Testis (tissue), 3 donors: ENCODE results near the gene TPCN2. TPM values are rescaled to one million over a fixed set of nuclear protein-coding genes. Genes with fewer than 3 reads are reported as not detected.
"Not testable (repeated sequence)": the region's sequence is repeated elsewhere in the genome, so short reads cannot be mapped to it uniquely, and the experiment has no call there.

Experiments
- DNase-seq: peaks from one replicate; pipeline ENCODE4 v3.0.0-alpha.2; 2019
- H3K27ac ChIP-seq, 2 donors: fragments of 200-600 bp; sonication (generic); one replicate each; pipeline ENCODE4 v1.5.1; 2019
- H3K27me3 ChIP-seq: fragments of 200-600 bp; sonication (generic); one replicate; pipeline ENCODE4 v1.5.1; 2019
- H3K36me3 ChIP-seq: fragments of 200-600 bp; sonication (generic); one replicate; pipeline ENCODE4 v1.5.1; 2017; ENCODE audit warnings: low read depth; ENCODE audit errors: missing control alignments
- H3K4me1 ChIP-seq: fragments of 200-600 bp; sonication (generic); one replicate; pipeline ENCODE4 v1.5.1; 2019
- H3K4me3 ChIP-seq, 2 donors: fragments of 200-600 bp; sonication (generic); one replicate each; pipeline ENCODE4 v1.5.1; 2017 to 2019
- H3K9me3 ChIP-seq: fragments of 200-600 bp; sonication (generic); one replicate; pipeline ENCODE4 v1.5.1; 2017
- CTCF ChIP-seq, 3 experiments: fragments of 450-650 bp in 2 of 3; fragments of 200-600 bp in 1 of 3; sonication (generic) in 1 of 3; IDR thresholded peaks; one replicate each; pipeline ENCODE4 v1.5.1; 2016 to 2019; ENCODE audit warnings: antibody characterized with exemption in 3 of 3, mild to moderate bottlenecking in 2 of 3, moderate library complexity in 1 of 3
- POLR2A ChIP-seq: fragments of 450-650 bp; IDR thresholded peaks from one replicate; pipeline ENCODE4 v1.6.1; 2017; ENCODE audit warnings: antibody characterized with exemption, mild to moderate bottlenecking, moderate library complexity
- WGBS, 2 donors: methylation state at CpG; one replicate each; pipeline ENCODE4 v1.1.5; 2018; 5-methylcytosine and 5-hydroxymethylcytosine counted together
- intact Hi-C: fragments of 100-400 bp; cut with DNase I; formaldehyde crosslinking; loops from one replicate; pipeline ENCODE4 v1.15.1; 2023; ENCODE audit warnings: low total_unique reads
- polyA plus RNA-seq: library from polyadenylated mRNA; stranded (reverse); fragments of 350-450 nt; fragmentation: Illumina TruSeq; extraction: RNeasy Lipid Tissue Mini Kit (QIAGEN cat#74804); gene quantifications from one replicate; pipeline ENCODE4 v1.2.3, GENCODE V29; 2014; ENCODE audit warnings: low read depth, low replicate concordance; ENCODE audit not compliant: insufficient read depth
- total RNA-seq, 2 donors: library from RNA; depleted of rRNA; stranded (reverse); fragments of >200 nt; gene quantifications; one replicate each; pipeline ENCODE4 v1.2.3, GENCODE V29; 2016

Gene TPCN2
- total and polyA plus RNA-seq, 3 donors from 2014 or later, result 12.9 to 32.5 (median 28.4) TPM

GRCh38 chr11:69137151-69137844 lies 88.6 kb downstream of the TPCN2 start:
- DNase-seq, result no peak
- Histone ChIP-seq H3K27me3 (no peaks in the 10 kb centered on the region), H3K36me3 (no peaks in the 10 kb centered on the region), H3K4me3 (no peak overlapping the region), H3K27ac (no peak overlapping the region), H3K4me1 (no peaks in the 10 kb centered on the region), H3K9me3 (no peaks in the 10 kb centered on the region)
- WGBS, 2 donors, result 87 to 93% methylated on average over 8 of the region's 8 CpGs
- TF ChIP-seq POLR2A (no peak), CTCF (IDR thresholded peaks at IDR 0.05) (no peak)
- intact Hi-C loops, result no loop called here

GRCh38 chr11:69138265-69138664 lies 89.5 kb downstream of the TPCN2 start:
- Histone ChIP-seq H3K36me3 (no peaks in the 10 kb centered on the region), H3K4me3 (no peak overlapping the region), H3K4me1 (no peaks in the 10 kb centered on the region), H3K27me3 (no peaks in the 10 kb centered on the region), H3K27ac (no peak overlapping the region), H3K9me3 (no peaks in the 10 kb centered on the region)
- DNase-seq, result no peak
- intact Hi-C loops, result no loop called here
- 75 to 77% methylated on average over 3 of the region's 3 CpGs for WGBS, 2 donors
- TF ChIP-seq CTCF (IDR thresholded peaks at IDR 0.05), result no peak
- no peak for TF ChIP-seq POLR2A

DNA sequence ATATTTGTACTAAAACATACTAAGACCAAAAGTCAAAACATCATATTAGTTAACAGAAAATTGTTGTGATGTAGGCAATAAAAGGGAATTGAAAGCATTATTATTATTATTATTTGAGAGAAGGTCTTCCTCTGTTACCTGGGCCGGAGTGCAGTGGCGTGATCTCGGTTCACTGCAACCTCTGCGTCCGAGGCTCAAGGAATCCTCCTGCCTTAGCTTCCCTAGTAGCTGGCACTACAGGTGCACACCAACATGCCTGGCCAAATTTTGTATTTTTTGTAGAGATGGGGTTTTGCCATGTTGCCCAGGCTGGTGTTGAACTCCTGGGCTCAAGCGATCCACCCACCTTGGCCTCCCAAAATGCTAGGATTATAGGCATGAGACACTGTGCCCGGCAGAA lies 91.4 kb downstream of the TPCN2 start:
- H3K4me3 ChIP-seq, H3K9me3 ChIP-seq, H3K27me3 ChIP-seq, DNase-seq, H3K4me1 ChIP-seq, H3K27ac ChIP-seq, intact Hi-C loops, H3K36me3 ChIP-seq: not testable (repeated sequence)
- WGBS, 2 donors, result 94 to 96% methylated on average over 7 of the region's 7 CpGs

- Histone ChIP-seq H3K4me3 (no peak overlapping the region), H3K36me3 (no peaks in the 10 kb centered on the region), H3K4me1 (no peaks in the 10 kb centered on the region), H3K27me3 (no peaks in the 10 kb centered on the region), H3K27ac (no peak overlapping the region), H3K9me3 (no peaks in the 10 kb centered on the region)
- intact Hi-C loops, result no loop called here
- WGBS, 2 donors, result 92 to 98% methylated on average over 5 of the region's 5 CpGs
- no peak for DNase-seq
- TF ChIP-seq POLR2A (no peak), CTCF (IDR thresholded peaks at IDR 0.05) (no peak)
Measured at GRCh38 chr11:69140635-69141034, 91.9 kb downstream of the TPCN2 start.

DNA sequence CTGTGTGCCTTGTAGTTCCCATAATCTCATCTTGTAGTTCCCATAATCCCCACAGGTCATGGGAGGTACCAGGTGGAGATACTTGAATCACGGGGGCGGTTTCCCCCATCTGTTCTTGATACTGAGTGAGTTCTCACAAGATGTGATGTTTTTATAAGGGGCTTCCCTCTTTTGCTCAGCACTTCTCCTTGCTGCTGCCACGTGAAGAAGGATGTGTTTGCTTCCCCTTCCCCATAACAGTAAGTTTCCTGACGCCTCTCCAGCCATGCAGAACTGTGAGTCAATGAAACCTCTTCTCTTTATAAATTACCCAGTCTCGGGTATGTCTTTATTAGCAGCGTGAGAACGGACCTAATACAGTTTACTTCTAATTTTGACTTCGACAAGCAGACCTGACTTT lies 93.0 kb downstream of the TPCN2 start:
- H3K27ac ChIP-seq, result no peak overlapping the region
- no peak for DNase-seq
- TF ChIP-seq POLR2A (no peak), CTCF (IDR thresholded peaks at IDR 0.05) (no peak)
- H3K4me1 ChIP-seq, result no peaks in the 10 kb centered on the region
- 73 to 76% methylated on average over 8 of the region's 8 CpGs for WGBS, 2 donors
- H3K4me3 ChIP-seq, result no peak overlapping the region
- H3K36me3 ChIP-seq, result no peaks in the 10 kb centered on the region
- H3K27me3 ChIP-seq, result no peaks in the 10 kb centered on the region
- intact Hi-C loops, result no loop called here
- H3K9me3 ChIP-seq, result no peaks in the 10 kb centered on the region
